Neural cell (in vitro differentiated cells): ENCODE results near the gene CEMP1. TPM values are rescaled to one million over a fixed set of nuclear protein-coding genes. Genes with fewer than 3 reads are reported as not detected.

Experiments
- H2AFZ ChIP-seq: fragments of 200-600, 300-800 bp; sonication (generic), shearing (Covaris generic); 2 replicates; pipeline ENCODE4 v1.6.0; 2014; ENCODE audit warnings: low read depth, mild to moderate bottlenecking, antibody characterized with exemption, low read length, moderate library complexity
- H3F3A ChIP-seq: fragments of 200-600 bp; shearing (Covaris generic); 2 replicates; pipeline ENCODE4 v1.6.1; 2016; ENCODE audit warnings: mild to moderate bottlenecking, moderate library complexity, mixed read lengths, antibody characterized with exemption, low read length; ENCODE audit not compliant: insufficient read depth, poor library complexity, severe bottlenecking
- H3K27ac ChIP-seq: fragments of 200-600, 300-800 bp; sonication (generic), shearing (Covaris generic); 2 replicates; pipeline ENCODE4 v1.5.1; 2014; ENCODE audit warnings: mild to moderate bottlenecking, low read length, moderate library complexity
- H3K27me3 ChIP-seq: fragments of 300-800, 200-600 bp; sonication (generic), shearing (Covaris generic); 2 replicates; pipeline ENCODE4 v1.6.0; 2014; ENCODE audit warnings: mild to moderate bottlenecking, low read depth, low read length, moderate library complexity; ENCODE audit not compliant: insufficient read depth
- H3K36me3 ChIP-seq: fragments of 300-800, 200-600 bp; sonication (generic), shearing (Covaris generic); 2 replicates; pipeline ENCODE4 v1.5.1; 2014; ENCODE audit warnings: mild to moderate bottlenecking, antibody characterized with exemption, low read length, moderate library complexity; ENCODE audit not compliant: insufficient read depth
- H3K4me2 ChIP-seq: fragments of 300-800, 200-600 bp; sonication (generic), shearing (Covaris generic); 2 replicates; pipeline ENCODE4 v1.6.0; 2014; ENCODE audit warnings: mild to moderate bottlenecking, low read length
- H3K4me3 ChIP-seq: fragments of 300-800, 200-600 bp; sonication (generic), shearing (Covaris generic); 2 replicates; pipeline ENCODE4 v1.5.1; 2014; ENCODE audit warnings: mild to moderate bottlenecking, low read length, moderate library complexity
- H3K79me2 ChIP-seq: fragments of 200-600 bp; shearing (Covaris generic); replicated peaks from 2 replicates; pipeline ENCODE4 v1.6.0; 2014; ENCODE audit warnings: mild to moderate bottlenecking, low read length, moderate library complexity; ENCODE audit not compliant: insufficient read depth
- H3K9ac ChIP-seq: fragments of 300-800, 200-600 bp; sonication (generic), shearing (Covaris generic); 2 replicates; pipeline ENCODE4 v1.6.1; 2016; ENCODE audit warnings: mild to moderate bottlenecking, low read length, mixed read lengths
- H3K9me2 ChIP-seq: fragments of 200-600 bp; shearing (Covaris generic); 2 replicates; pipeline ENCODE4 v1.6.1; 2016; ENCODE audit warnings: mild to moderate bottlenecking, low read length, mixed read lengths; ENCODE audit not compliant: insufficient read depth
- H3K9me3 ChIP-seq: fragments of 200-600, 300-800 bp; sonication (generic), shearing (Covaris generic); 2 replicates; pipeline ENCODE4 v1.6.1; 2016; ENCODE audit warnings: mild to moderate bottlenecking, mixed run types, low read length, moderate library complexity, mixed read lengths
- H4K20me1 ChIP-seq: fragments of 200-600 bp; shearing (Covaris generic); 2 replicates; pipeline ENCODE4 v1.6.1; 2016; ENCODE audit warnings: mild to moderate bottlenecking, mixed run types; ENCODE audit not compliant: insufficient read depth
- CTCF ChIP-seq: fragments of 450-650 bp; IDR thresholded peaks from 2 replicates; pipeline ENCODE4 v1.5.1; 2014; ENCODE audit warnings: antibody characterized with exemption, mild to moderate bottlenecking, moderate library complexity; ENCODE audit not compliant: poor library complexity, severe bottlenecking
- EZH2 ChIP-seq: fragments of 200-600, 300-800 bp; shearing (Covaris generic), sonication (generic); IDR thresholded peaks from 2 replicates; pipeline ENCODE4 v1.6.1; 2014; ENCODE audit warnings: antibody characterized with exemption, low read length, borderline replicate concordance, mild to moderate bottlenecking; ENCODE audit not compliant: insufficient read depth, poor library complexity, severe bottlenecking
- MXI1 ChIP-seq: fragments of 450-650 bp; conservative IDR thresholded peaks from 2 replicates; pipeline ENCODE4 v1.6.1; 2014; ENCODE audit warnings: antibody characterized with exemption, mild to moderate bottlenecking; ENCODE audit not compliant: poor library complexity, severe bottlenecking
- POLR2AphosphoS5 ChIP-seq: IDR thresholded peaks from 2 replicates; pipeline ENCODE4 v1.6.1; 2012
- RAD21 ChIP-seq: fragments of 450-650 bp; conservative IDR thresholded peaks from 2 replicates; pipeline ENCODE4 v1.6.1; 2014; ENCODE audit warnings: antibody characterized with exemption, mild to moderate bottlenecking, moderate library complexity
- REST ChIP-seq: IDR thresholded peaks from 2 replicates; pipeline ENCODE4 v1.6.1; 2012; ENCODE audit warnings: borderline replicate concordance
- SMC3 ChIP-seq: fragments of 450-650 bp; conservative IDR thresholded peaks from 2 replicates; pipeline ENCODE4 v1.6.1; 2014; ENCODE audit warnings: antibody characterized with exemption, mild to moderate bottlenecking, moderate library complexity; ENCODE audit not compliant: poor library complexity
- polyA plus RNA-seq: library from polyadenylated mRNA; depleted of rRNA; stranded (reverse); fragments of >200 nt; gene quantifications from 2 replicates; pipeline ENCODE4 v1.2.3, GENCODE V29; 2014

Gene CEMP1
- polyA plus RNA-seq, 1 donor from 2014 or later: 0.46 TPM

GRCh38 chr16:2498531-2499253 is 32.5 kb downstream of the CEMP1 start:
- TF ChIP-seq REST (no peak), SMC3 (no peak)
- H3K9me3 ChIP-seq: no peaks in the 10 kb centered on the region
- H4K20me1 ChIP-seq: no peaks in the 10 kb centered on the region
- no peaks in the 10 kb centered on the region for H3K27me3 ChIP-seq
- H2AFZ ChIP-seq: no peak overlapping the region
- no peaks in the 10 kb centered on the region for H3K79me2 ChIP-seq
- H3K9me2 ChIP-seq: no peaks in the 10 kb centered on the region
- H3K36me3 ChIP-seq: no peaks in the 10 kb centered on the region
- H3K4me2 ChIP-seq: no peak overlapping the region
- H3F3A ChIP-seq: no peaks in the 10 kb centered on the region
- no peak overlapping the region for H3K4me3 ChIP-seq
- H3K9ac ChIP-seq: no peak overlapping the region
- H3K27ac ChIP-seq: no peak overlapping the region

GRCh38 chr16:2497695-2498484 is 33.3 kb downstream of the CEMP1 start:
- no peaks in the 10 kb centered on the region for H3K36me3 ChIP-seq
- no peak overlapping the region for H3K4me3 ChIP-seq
- H3K27me3 ChIP-seq: no peaks in the 10 kb centered on the region
- H4K20me1 ChIP-seq: no peaks in the 10 kb centered on the region
- no peaks in the 10 kb centered on the region for H3K9me3 ChIP-seq
- no peak overlapping the region for H2AFZ ChIP-seq
- no peak overlapping the region for H3K27ac ChIP-seq
- no peaks in the 10 kb centered on the region for H3F3A ChIP-seq
- H3K79me2 ChIP-seq: no peaks in the 10 kb centered on the region
- no peak overlapping the region for H3K4me2 ChIP-seq
- H3K9ac ChIP-seq: no peak overlapping the region
- no peak for TF ChIP-seq RAD21
- TF ChIP-seq POLR2AphosphoS5: no peak
- TF ChIP-seq CTCF: no peak
- no peak for TF ChIP-seq EZH2
- TF ChIP-seq MXI1: no peak
- H3K9me2 ChIP-seq: no peaks in the 10 kb centered on the region
